ENCODE measurements around the gene AHCYL2. TPM values are rescaled to one million over a fixed set of nuclear protein-coding genes. Genes with fewer than 3 reads are reported as not detected.

Gene AHCYL2
- total RNA-seq, 2 experiments from 2014 or later = 5.0 to 8.7 TPM

DNA sequence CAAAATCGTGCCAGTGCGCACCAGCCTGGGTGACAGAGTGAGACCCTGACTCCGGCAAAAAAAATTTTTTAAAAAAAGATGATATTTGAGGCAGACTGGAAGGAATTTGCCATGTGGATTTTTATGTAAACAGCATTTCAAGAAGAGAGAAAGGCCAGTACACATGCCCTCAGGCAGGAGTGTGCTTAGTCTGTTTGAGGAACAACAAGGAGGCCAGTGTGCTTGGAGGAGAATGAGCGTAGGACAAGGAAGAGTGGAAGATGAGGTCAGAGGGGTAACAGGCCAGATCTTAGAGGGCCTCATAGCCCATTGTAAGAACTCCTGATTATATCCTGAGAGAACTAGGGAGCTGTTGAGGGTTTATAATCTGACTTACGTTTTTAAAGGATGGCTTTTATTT lies 192.2 kb downstream of the AHCYL2 start:
- DNase-seq (ENCODE audit: low spot score) = no peak
- no peak overlapping the region for H3K4me2 ChIP-seq (ENCODE audit: low read length)
- no peaks in the 10 kb centered on the region for H3K36me3 ChIP-seq (ENCODE audit: insufficient read depth, low read length)
- H3K9me2 ChIP-seq (ENCODE audit: insufficient read depth, low read length) = no peaks in the 10 kb centered on the region
- no peaks in the 10 kb centered on the region for H4K20me1 ChIP-seq (ENCODE audit: insufficient read depth, low read length)
- no peak overlapping the region for H2AFZ ChIP-seq (ENCODE audit: low read length)
- ChIA-PET CTCF (ENCODE audit: unreplicated experiment) (no interaction called here), POLR2A (interaction anchor here (0.6 to 0.7 kb wide), 2 partner anchors 129 to 241 kb away, joined by 3 read pairs; no protein-coding TSS in a partner anchor)
- no peaks in the 10 kb centered on the region for H3K9me3 ChIP-seq (ENCODE audit: low read length)
- H3K27ac ChIP-seq (ENCODE audit: low read depth, low read length, poor library complexity, severe bottlenecking) = no peak overlapping the region
- H3K79me2 ChIP-seq (ENCODE audit: insufficient read depth, low read depth, low read length) = no peaks in the 10 kb centered on the region
- TF ChIP-seq, protein P1, sequence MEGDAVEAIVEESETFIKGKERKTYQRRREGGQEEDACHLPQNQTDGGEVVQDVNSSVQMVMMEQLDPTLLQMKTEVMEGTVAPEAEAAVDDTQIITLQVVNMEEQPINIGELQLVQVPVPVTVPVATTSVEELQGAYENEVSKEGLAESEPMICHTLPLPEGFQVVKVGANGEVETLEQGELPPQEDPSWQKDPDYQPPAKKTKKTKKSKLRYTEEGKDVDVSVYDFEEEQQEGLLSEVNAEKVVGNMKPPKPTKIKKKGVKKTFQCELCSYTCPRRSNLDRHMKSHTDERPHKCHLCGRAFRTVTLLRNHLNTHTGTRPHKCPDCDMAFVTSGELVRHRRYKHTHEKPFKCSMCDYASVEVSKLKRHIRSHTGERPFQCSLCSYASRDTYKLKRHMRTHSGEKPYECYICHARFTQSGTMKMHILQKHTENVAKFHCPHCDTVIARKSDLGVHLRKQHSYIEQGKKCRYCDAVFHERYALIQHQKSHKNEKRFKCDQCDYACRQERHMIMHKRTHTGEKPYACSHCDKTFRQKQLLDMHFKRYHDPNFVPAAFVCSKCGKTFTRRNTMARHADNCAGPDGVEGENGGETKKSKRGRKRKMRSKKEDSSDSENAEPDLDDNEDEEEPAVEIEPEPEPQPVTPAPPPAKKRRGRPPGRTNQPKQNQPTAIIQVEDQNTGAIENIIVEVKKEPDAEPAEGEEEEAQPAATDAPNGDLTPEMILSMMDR (conservative IDR thresholded peaks at IDR 0.05; ENCODE audit: low read length) = no peak
- TF ChIP-seq EZH2phosphoT487 (IDR thresholded peaks at IDR 0.05; ENCODE audit: borderline replicate concordance, low read depth, low read length) = no peak
- no peak overlapping the region for H3K4me3 ChIP-seq (ENCODE audit: low read depth, low read length, poor library complexity, severe bottlenecking)
- intact Hi-C loops (cut with micrococcal nuclease; ENCODE audit: unreplicated experiment) = no loop called here
- no TSS peak for BruUV-seq (replicated peaks)
- no peaks in the 10 kb centered on the region for H3K4me1 ChIP-seq (ENCODE audit: insufficient read depth, low read length, poor library complexity, severe bottlenecking)

DNA sequence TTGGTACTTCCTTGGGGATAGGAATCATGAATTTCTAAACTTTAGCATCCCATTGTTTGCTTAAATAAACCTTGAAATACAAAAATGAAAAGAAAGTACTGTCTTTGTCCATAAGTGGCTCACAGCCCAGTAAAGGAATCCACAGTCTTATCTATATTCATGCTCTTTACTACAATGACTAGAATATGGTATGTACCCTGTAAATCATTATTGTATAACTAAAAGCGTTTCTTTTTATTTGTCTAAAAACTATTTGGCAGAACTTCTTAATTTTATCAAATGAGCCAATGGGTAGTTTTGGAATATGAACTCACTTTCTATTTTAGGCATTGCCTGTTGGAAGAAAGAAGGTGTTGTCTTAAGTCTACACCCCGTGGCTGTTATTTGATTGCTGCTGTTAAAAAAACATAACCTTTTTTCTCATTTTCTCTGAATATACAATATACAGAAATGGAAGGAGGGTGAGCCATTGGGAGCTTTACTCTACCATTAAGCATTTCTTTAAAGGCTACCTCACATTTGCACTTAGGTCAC lies 197.0 kb downstream of the AHCYL2 start:
- no peak for DNase-seq (ENCODE audit: low spot score)
- H2AFZ ChIP-seq (ENCODE audit: low read length) = no peak overlapping the region
- H3K4me3 ChIP-seq (ENCODE audit: low read depth, low read length, poor library complexity, severe bottlenecking) = no peak overlapping the region
- no peaks in the 10 kb centered on the region for H3K36me3 ChIP-seq (ENCODE audit: insufficient read depth, low read length)
- CTCF ChIA-PET (ENCODE audit: unreplicated experiment) = no interaction called here
- H3K9me3 ChIP-seq (ENCODE audit: low read length) = no peaks in the 10 kb centered on the region
- no peaks in the 10 kb centered on the region for H4K20me1 ChIP-seq (ENCODE audit: insufficient read depth, low read length)
- H3K4me1 ChIP-seq (ENCODE audit: insufficient read depth, low read length, poor library complexity, severe bottlenecking) = no peaks in the 10 kb centered on the region
- no TSS peak for BruUV-seq (replicated peaks)
- intact Hi-C loops (cut with micrococcal nuclease; ENCODE audit: unreplicated experiment) = no loop called here
- no peaks in the 10 kb centered on the region for H3K79me2 ChIP-seq (ENCODE audit: insufficient read depth, low read depth, low read length)
- no peak overlapping the region for H3K4me2 ChIP-seq (ENCODE audit: low read length)
- POLR2A ChIA-PET = interaction anchor here (0.6 kb wide), 1 partner anchor 125 kb away, joined by 3 read pairs; no protein-coding TSS in a partner anchor
- H3K9me2 ChIP-seq (ENCODE audit: insufficient read depth, low read length) = no peaks in the 10 kb centered on the region
- TF ChIP-seq, protein P1 (conservative IDR thresholded peaks at IDR 0.05; ENCODE audit: low read length) = no peak
- no peak for TF ChIP-seq EZH2phosphoT487 (IDR thresholded peaks at IDR 0.05; ENCODE audit: borderline replicate concordance, low read depth, low read length)
- H3K27ac ChIP-seq (ENCODE audit: low read depth, low read length, poor library complexity, severe bottlenecking) = no peak overlapping the region

DNA sequence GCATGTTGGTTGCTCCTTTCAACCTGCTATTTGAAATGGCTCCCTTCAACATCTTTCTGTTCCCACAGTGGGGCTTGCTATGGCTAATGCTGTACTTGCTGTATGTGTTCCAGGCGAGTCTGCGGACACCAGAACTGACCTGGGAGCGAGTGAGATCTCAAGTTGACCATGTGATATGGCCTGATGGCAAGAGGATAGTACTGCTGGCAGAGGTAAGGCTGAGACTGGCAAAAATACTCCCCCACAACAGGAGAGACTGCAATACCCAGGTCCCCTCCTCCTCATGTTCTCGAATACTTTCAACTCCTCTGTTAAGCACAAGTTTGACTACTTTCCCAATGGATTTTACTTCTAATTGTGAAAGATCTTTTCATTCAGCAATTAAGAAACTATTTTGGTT lies 197.9 kb downstream of the AHCYL2 start:
- ChIA-PET CTCF (ENCODE audit: unreplicated experiment) (no interaction called here), POLR2A (interaction anchor here (1.5 kb wide), 1 partner anchor 11 kb away, joined by 3 read pairs; the partner anchor contains the start of gene STRIP2)
- intact Hi-C loops (cut with micrococcal nuclease; ENCODE audit: unreplicated experiment) = no loop called here
- no peaks in the 10 kb centered on the region for H4K20me1 ChIP-seq (ENCODE audit: insufficient read depth, low read length)
- no TSS peak for BruUV-seq (replicated peaks)
- no peak overlapping the region for H3K4me2 ChIP-seq (ENCODE audit: low read length)
- no peaks in the 10 kb centered on the region for H3K9me3 ChIP-seq (ENCODE audit: low read length)
- H3K9me2 ChIP-seq (ENCODE audit: insufficient read depth, low read length) = no peaks in the 10 kb centered on the region
- H3K27ac ChIP-seq (ENCODE audit: low read depth, low read length, poor library complexity, severe bottlenecking) = no peak overlapping the region
- H3K79me2 ChIP-seq (ENCODE audit: insufficient read depth, low read depth, low read length) = no peaks in the 10 kb centered on the region
- H2AFZ ChIP-seq (ENCODE audit: low read length) = no peak overlapping the region
- no peak for TF ChIP-seq EZH2phosphoT487 (IDR thresholded peaks at IDR 0.05; ENCODE audit: borderline replicate concordance, low read depth, low read length)
- TF ChIP-seq, protein P1 (conservative IDR thresholded peaks at IDR 0.05; ENCODE audit: low read length) = no peak
- H3K4me1 ChIP-seq (ENCODE audit: insufficient read depth, low read length, poor library complexity, severe bottlenecking) = no peaks in the 10 kb centered on the region
- no peak for DNase-seq (ENCODE audit: low spot score)
- no peaks in the 10 kb centered on the region for H3K36me3 ChIP-seq (ENCODE audit: insufficient read depth, low read length)
- no peak overlapping the region for H3K4me3 ChIP-seq (ENCODE audit: low read depth, low read length, poor library complexity, severe bottlenecking)

Data from OCI-LY7 (cell line).